ENCODE results near the gene AKT1.

Gene AKT1

GRCh38 chr14:104723651-104724406, 71.7 kb downstream of the AKT1 start, which contains the start of gene ADSS1:
TSS of gene ADSS1 (plus strand) at chr14:104724229. CDS start at chr14:104724271, 42 bp downstream.
- peak; percentile 41 to 49 for DNase-seq (ENCODE audit: low read depth in 2 of 2)

- no peak for DNase-seq (ENCODE audit: low read depth in 2 of 2)
Measured at GRCh38 chr14:104722938-104723650, 72.5 kb downstream of the AKT1 start.

- DNase-seq (ENCODE audit: low read depth in 2 of 2) = no peak
Measured at GRCh38 chr14:104721505-104722431, 73.8 kb downstream of the AKT1 start.

Data from stimulated activated CD4-positive, alpha-beta T cell treated with anti-CD3 and anti-CD28 coated beads, Interleukin-4, amount 100 ng/mL, for 48 hours (primary cell).